ENCODE results near the gene SLC22A31.

SLC22A31 gene

GRCh38 chr16:89183463-89183862 lies 16.9 kb downstream of the SLC22A31 start:
- H3K4me3 ChIP-seq (ENCODE audit: control insufficient read depth, low read depth, low read length): no peak overlapping the region
- DNase-seq (ENCODE audit: low read depth): no peak
- no peak for TF ChIP-seq CTCF (conservative IDR thresholded peaks at IDR 0.05; ENCODE audit: control insufficient read depth, insufficient read depth, low read depth, low read length)

- TF ChIP-seq CTCF (conservative IDR thresholded peaks at IDR 0.05; ENCODE audit: control insufficient read depth, insufficient read depth, low read depth, low read length): no peak
- H3K4me3 ChIP-seq (ENCODE audit: control insufficient read depth, low read depth, low read length): no peak overlapping the region
- DNase-seq (ENCODE audit: low read depth): no peak
These were observed 20.6 kb downstream of the SLC22A31 start for GRCh38 chr16:89179656-89180315.

- DNase-seq (ENCODE audit: low read depth): no peak
- no peak for TF ChIP-seq CTCF (conservative IDR thresholded peaks at IDR 0.05; ENCODE audit: control insufficient read depth, insufficient read depth, low read depth, low read length)
- H3K4me3 ChIP-seq (ENCODE audit: control insufficient read depth, low read depth, low read length): no peak overlapping the region
These were observed 21.2 kb downstream of the SLC22A31 start for GRCh38 chr16:89179148-89179484.

- no peak overlapping the region for H3K4me3 ChIP-seq (ENCODE audit: control insufficient read depth, low read depth, low read length)
These were observed 21.7 kb downstream of the SLC22A31 start for GRCh38 chr16:89178453-89179147.

GRCh38 chr16:89177501-89177900 lies 22.8 kb downstream of the SLC22A31 start:
- H3K4me3 ChIP-seq (ENCODE audit: control insufficient read depth, low read depth, low read length): no peak overlapping the region
- no peak for DNase-seq (ENCODE audit: low read depth)

More at GRCh38 chr16:89178453-89179147, 21.7 kb downstream of the SLC22A31 start:
- DNase-seq (ENCODE audit: low read depth): no peak
- TF ChIP-seq CTCF (conservative IDR thresholded peaks at IDR 0.05; ENCODE audit: control insufficient read depth, insufficient read depth, low read depth, low read length): no peak

GRCh38 chr16:89176717-89177116 lies 23.6 kb downstream of the SLC22A31 start:
- no peak overlapping the region for H3K4me3 ChIP-seq (ENCODE audit: control insufficient read depth, low read depth, low read length)
- no peak for DNase-seq (ENCODE audit: low read depth)
- TF ChIP-seq CTCF (conservative IDR thresholded peaks at IDR 0.05; ENCODE audit: control insufficient read depth, insufficient read depth, low read depth, low read length): no peak

More at GRCh38 chr16:89177501-89177900, 22.8 kb downstream of the SLC22A31 start:
- TF ChIP-seq CTCF (conservative IDR thresholded peaks at IDR 0.05; ENCODE audit: control insufficient read depth, insufficient read depth, low read depth, low read length): no peak
